ENCODE results near the gene NTM. TPM values are rescaled to one million over a fixed set of nuclear protein-coding genes. Genes with fewer than 3 reads are reported as not detected.

NTM gene
- total and polyA plus RNA-seq, 2 of the 8 experiments (the other 6 are each of a cell fraction or from before 2014, with no cell fraction given): 13.4 to 20.0 TPM

DNA sequence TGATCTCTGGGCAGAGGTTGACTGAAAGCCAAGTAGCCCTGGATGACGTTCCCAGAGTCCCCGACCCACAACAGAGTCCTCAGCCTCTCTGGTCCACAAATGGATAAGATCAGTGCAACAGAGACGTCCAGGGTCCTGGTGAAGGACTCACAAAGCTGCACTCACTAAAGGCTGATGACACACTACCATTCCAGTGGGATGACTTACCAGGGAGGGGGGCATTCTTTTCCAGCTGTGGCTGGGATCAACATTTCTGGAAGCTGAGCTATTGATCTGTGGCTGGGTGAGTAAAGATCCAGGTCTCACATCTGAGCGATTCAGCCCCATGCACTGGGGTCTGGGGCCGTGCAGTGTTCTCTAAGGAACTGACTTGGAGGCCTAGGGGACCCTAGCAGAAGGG lies 296.2 kb downstream of the NTM start (continued):
- no peak for TF ChIP-seq FOSL1 (IDR thresholded peaks at IDR 0.05; ENCODE audit: insufficient read depth, low read depth, low read length)
- TF ChIP-seq, protein P1, sequence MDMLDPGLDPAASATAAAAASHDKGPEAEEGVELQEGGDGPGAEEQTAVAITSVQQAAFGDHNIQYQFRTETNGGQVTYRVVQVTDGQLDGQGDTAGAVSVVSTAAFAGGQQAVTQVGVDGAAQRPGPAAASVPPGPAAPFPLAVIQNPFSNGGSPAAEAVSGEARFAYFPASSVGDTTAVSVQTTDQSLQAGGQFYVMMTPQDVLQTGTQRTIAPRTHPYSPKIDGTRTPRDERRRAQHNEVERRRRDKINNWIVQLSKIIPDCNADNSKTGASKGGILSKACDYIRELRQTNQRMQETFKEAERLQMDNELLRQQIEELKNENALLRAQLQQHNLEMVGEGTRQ (IDR thresholded peaks at IDR 0.05; ENCODE audit: low read length): no peak
- no peak for TF ChIP-seq KDM1A (IDR thresholded peaks at IDR 0.05; ENCODE audit: borderline replicate concordance, low read length)
- no peak for TF ChIP-seq RNF2 (IDR thresholded peaks at IDR 0.05; ENCODE audit: borderline replicate concordance, low read depth, low read length, missing control alignments, poor library complexity, severe bottlenecking)
- TF ChIP-seq CTBP2 (IDR thresholded peaks at IDR 0.05; ENCODE audit: borderline replicate concordance, insufficient read depth, insufficient read length, low read length): no peak
- TF ChIP-seq RXRA (IDR thresholded peaks at IDR 0.05; ENCODE audit: insufficient read depth, low read depth, low read length): no peak
